ENCODE data around the gene CENPQ. TPM values are rescaled to one million over a fixed set of nuclear protein-coding genes. Genes with fewer than 3 reads are reported as not detected.

Gene CENPQ
- total RNA-seq, 1 donor from 2014 or later: 5.0 TPM

GRCh38 chr6:49516147-49516505 lies 53.0 kb downstream of the CENPQ start:
- no peaks in the 10 kb centered on the region for H3K36me3 Mint-ChIP-seq
- no peak overlapping the region for H3K4me3 Mint-ChIP-seq
- H3K9me3 Mint-ChIP-seq: no peaks in the 10 kb centered on the region
- H3K27me3 Mint-ChIP-seq (ENCODE audit: low read depth): no peaks in the 10 kb centered on the region
- H3K4me1 Mint-ChIP-seq: peaks cover 7% of the 10 kb centered on the region
- no peak overlapping the region for H3K27ac Mint-ChIP-seq
- no peak for DNase-seq (ENCODE audit: low spot score in 2 of 2, unreplicated experiment in 2 of 2)
- no peak for TF ChIP-seq CTCF (IDR thresholded peaks at IDR 0.05; ENCODE audit: unreplicated experiment)

GRCh38 chr6:49517919-49518318 lies 54.7 kb downstream of the CENPQ start:
- TF ChIP-seq CTCF (IDR thresholded peaks at IDR 0.05; ENCODE audit: unreplicated experiment): no peak
- H3K27me3 Mint-ChIP-seq (ENCODE audit: low read depth): no peaks in the 10 kb centered on the region
- no peaks in the 10 kb centered on the region for H3K36me3 Mint-ChIP-seq
- H3K27ac Mint-ChIP-seq: no peak overlapping the region
- no peak overlapping the region for H3K4me3 Mint-ChIP-seq
- no peaks in the 10 kb centered on the region for H3K9me3 Mint-ChIP-seq
- DNase-seq (ENCODE audit: low spot score in 2 of 2, unreplicated experiment in 2 of 2): no peak
- peaks cover 7% of the 10 kb centered on the region for H3K4me1 Mint-ChIP-seq

- H3K4me3 Mint-ChIP-seq: no peak overlapping the region
- H3K9me3 Mint-ChIP-seq: no peaks in the 10 kb centered on the region
- DNase-seq (ENCODE audit: low spot score in 2 of 2, unreplicated experiment in 2 of 2): no peak
- no peaks in the 10 kb centered on the region for H3K36me3 Mint-ChIP-seq
- H3K27me3 Mint-ChIP-seq (ENCODE audit: low read depth): no peaks in the 10 kb centered on the region
- H3K27ac Mint-ChIP-seq: no peak overlapping the region
- H3K4me1 Mint-ChIP-seq: peaks cover 7% of the 10 kb centered on the region
- no peak for TF ChIP-seq CTCF (IDR thresholded peaks at IDR 0.05; ENCODE audit: unreplicated experiment)
Measured at GRCh38 chr6:49519660-49520059, 56.5 kb downstream of the CENPQ start.

GRCh38 chr6:49522710-49523593 lies 59.8 kb downstream of the CENPQ start:
- Mint-ChIP-seq H3K36me3 (no peaks in the 10 kb centered on the region), H3K27ac (no peak overlapping the region), H3K27me3 (ENCODE audit: low read depth) (no peaks in the 10 kb centered on the region), H3K9me3 (no peaks in the 10 kb centered on the region), H3K4me1 (peaks cover 7% of the 10 kb centered on the region), H3K4me3 (no peak overlapping the region)
- TF ChIP-seq CTCF (IDR thresholded peaks at IDR 0.05; ENCODE audit: unreplicated experiment): no peak
- no peak for DNase-seq (ENCODE audit: low spot score in 2 of 2, unreplicated experiment in 2 of 2)

- peaks cover 7% of the 10 kb centered on the region for H3K4me1 Mint-ChIP-seq
- TF ChIP-seq CTCF (IDR thresholded peaks at IDR 0.05; ENCODE audit: unreplicated experiment): no peak
- no peak overlapping the region for H3K4me3 Mint-ChIP-seq
- no peaks in the 10 kb centered on the region for H3K36me3 Mint-ChIP-seq
- no peak for DNase-seq (ENCODE audit: low spot score in 2 of 2, unreplicated experiment in 2 of 2)
- H3K27me3 Mint-ChIP-seq (ENCODE audit: low read depth): no peaks in the 10 kb centered on the region
- no peaks in the 10 kb centered on the region for H3K9me3 Mint-ChIP-seq
- no peak overlapping the region for H3K27ac Mint-ChIP-seq
Measured at GRCh38 chr6:49523901-49524300, 60.7 kb downstream of the CENPQ start.

All from mesothelial cell of epicardium (in vitro differentiated cells).